IMR-90 (cell line): ENCODE results near the gene FBXO40. TPM values are rescaled to one million over a fixed set of nuclear protein-coding genes. Genes with fewer than 3 reads are reported as not detected.

ENCODE experiments used
- ATAC-seq: fragments of 200-7000 bp; cut with Tn5 transposase; 2 replicates; pipeline ENCODE4 v1.9.1; 2020; ENCODE audit warnings: low read depth, mild to moderate bottlenecking, moderate library complexity
- BruUV-seq: library from RNA; stranded (reverse); fragments of 400-500 nt; replicated peaks from 2 replicates; lab custom pipeline; 2021; lab: Mats Ljungman, UMichigan
- CTCF ChIA-PET: fragments of 300-600 bp; formaldehyde crosslinking; extraction: SDS; loops from one replicate; lab custom pipeline; 2021; ENCODE audit warnings: antibody characterized with exemption; lab: Yijun Ruan, JAX
- POLR2A ChIA-PET: fragments of 300-600 bp; sonication (Branson Sonifier 250); formaldehyde crosslinking; loops from one replicate; lab custom pipeline; 2022; ENCODE audit warnings: antibody characterized with exemption; ENCODE audit not compliant: unreplicated experiment; lab: Charles Lee
- DNase-seq: peaks from one replicate; pipeline ENCODE4 v3.0.0; 2013
- H2AFZ ChIP-seq: replicated peaks from 2 replicates; pipeline ENCODE3; 2013; ENCODE audit warnings: low read length, mild to moderate bottlenecking; ENCODE audit not compliant: poor library complexity
- H2AK5ac ChIP-seq: 2 replicates; pipeline ENCODE4 v1.6.1; 2013; ENCODE audit warnings: low read depth, low read length, inconsistent platforms
- H2AK9ac ChIP-seq: replicated peaks from 2 replicates; pipeline ENCODE3; 2013; ENCODE audit warnings: mild to moderate bottlenecking, low read depth, low read length, moderate library complexity; ENCODE audit not compliant: poor library complexity
- H2BK120ac ChIP-seq: 2 replicates; pipeline ENCODE4 v1.6.1; 2013; ENCODE audit warnings: low read depth, low read length, inconsistent platforms
- H2BK15ac ChIP-seq: 3 replicates; pipeline ENCODE4 v1.6.1; 2013; ENCODE audit warnings: low read depth, low read length, inconsistent platforms
- H2BK20ac ChIP-seq: 2 replicates; pipeline ENCODE4 v1.6.1; 2013; ENCODE audit warnings: low read depth, mild to moderate bottlenecking, inconsistent platforms, low read length, moderate library complexity
- H2BK5ac ChIP-seq: 2 replicates; pipeline ENCODE4 v1.6.1; 2013; ENCODE audit warnings: mild to moderate bottlenecking, low read depth, low read length, inconsistent platforms; ENCODE audit not compliant: poor library complexity, severe bottlenecking
- H3K14ac ChIP-seq: replicated peaks from 2 replicates; pipeline ENCODE4 v1.6.1; 2013; ENCODE audit warnings: low read depth, low read length, inconsistent platforms
- H3K18ac ChIP-seq: 2 replicates; pipeline ENCODE4 v1.6.1; 2013; ENCODE audit warnings: low read depth, low read length, control low read depth
- H3K23ac ChIP-seq: 2 replicates; pipeline ENCODE4 v1.6.1; 2013; ENCODE audit warnings: low read depth, low read length, inconsistent platforms
- H3K27ac ChIP-seq: 2 replicates; pipeline ENCODE4 v1.5.1; 2013; ENCODE audit warnings: mild to moderate bottlenecking, control low read depth, low read length; ENCODE audit not compliant: insufficient read depth
- H3K27me3 ChIP-seq: 2 replicates; pipeline ENCODE4 v1.6.1; 2013; ENCODE audit warnings: low read length; ENCODE audit not compliant: control insufficient read depth, insufficient read depth
- H3K36me3 ChIP-seq: 2 replicates; pipeline ENCODE4 v1.6.1; 2013; ENCODE audit warnings: low read length, mixed read lengths; ENCODE audit not compliant: control insufficient read depth, insufficient read depth
- H3K4ac ChIP-seq: 2 replicates; pipeline ENCODE4 v1.6.1; 2013; ENCODE audit warnings: low read depth, low read length, inconsistent platforms
- H3K4me1 ChIP-seq: 2 replicates; pipeline ENCODE4 v1.6.1; 2013; ENCODE audit warnings: low read length, mixed read lengths; ENCODE audit not compliant: control insufficient read depth, insufficient read depth
- H3K4me2 ChIP-seq: 2 replicates; pipeline ENCODE4 v1.6.1; 2013; ENCODE audit warnings: low read depth, mild to moderate bottlenecking, control low read depth, low read length, moderate library complexity
- H3K4me3 ChIP-seq: 2 replicates; pipeline ENCODE4 v1.5.1; 2013; ENCODE audit warnings: low read depth, mild to moderate bottlenecking, control low read depth, low read length, moderate library complexity; ENCODE audit not compliant: insufficient read depth
- H3K56ac ChIP-seq: 2 replicates; pipeline ENCODE4 v1.6.1; 2013; ENCODE audit warnings: low read length, inconsistent platforms; ENCODE audit not compliant: insufficient read depth; ENCODE audit errors: extremely low read depth
- H3K79me1 ChIP-seq, 2 experiments: 2 replicates each; pipeline ENCODE4 v1.6.1; 2013; ENCODE audit warnings: low read length in 2 of 2, inconsistent platforms in 1 of 2, low read depth in 1 of 2
- H3K9ac ChIP-seq: 2 replicates; pipeline ENCODE4 v1.6.1; 2013; ENCODE audit warnings: low read depth, low read length, control low read depth
- H3K9me1 ChIP-seq: 2 replicates; pipeline ENCODE4 v1.6.1; 2013; ENCODE audit warnings: low read length, inconsistent platforms; ENCODE audit not compliant: insufficient read depth
- H3K9me3 ChIP-seq: 2 replicates; pipeline ENCODE4 v1.6.1; 2013; ENCODE audit warnings: low read length; ENCODE audit not compliant: control insufficient read depth, insufficient read depth
- H4K20me1 ChIP-seq: 2 replicates; pipeline ENCODE4 v1.6.1; 2013; ENCODE audit warnings: low read length, inconsistent platforms; ENCODE audit not compliant: insufficient read depth
- H4K5ac ChIP-seq: 2 replicates; pipeline ENCODE4 v1.6.1; 2013; ENCODE audit warnings: mild to moderate bottlenecking, low read depth, low read length, control low read depth
- H4K8ac ChIP-seq, 2 experiments: 2 replicates each; pipeline ENCODE4 v1.6.1; 2013; ENCODE audit warnings: low read depth in 2 of 2, low read length in 2 of 2, control low read depth in 1 of 2, inconsistent platforms in 1 of 2
- H4K91ac ChIP-seq: 2 replicates; pipeline ENCODE4 v1.6.1; 2013; ENCODE audit warnings: low read depth, low read length, inconsistent platforms; ENCODE audit not compliant: insufficient read depth
- CHD1 ChIP-seq: IDR thresholded peaks from 2 replicates; pipeline ENCODE4 v1.6.1; 2012; ENCODE audit warnings: low read depth, low read length, improper control_type of control experiment
- RCOR1 ChIP-seq: IDR thresholded peaks from 2 replicates; pipeline ENCODE4 v1.6.1; 2012; ENCODE audit warnings: mild to moderate bottlenecking, low read length, improper control_type of control experiment; ENCODE audit not compliant: insufficient replicate concordance
- WGBS, 2 experiments: methylation state at CpG; one replicate each; pipeline versions ENCODE4 v1.1.5 to v1.1.7; 2013; ENCODE audit warnings: missing lambda C conversion rate in 2 of 2; ENCODE audit not compliant: insufficient read length in 1 of 2; ENCODE audit errors: extremely low coverage in 2 of 2; 5-methylcytosine and 5-hydroxymethylcytosine counted together
- dilution Hi-C: fragments of 300-500 bp; cut with HindIII; formaldehyde crosslinking; loops from one replicate; pipeline ENCODE4 v1.14.3; 2018; ENCODE audit warnings: low sequenced_read_pairs; ENCODE audit not compliant: unreplicated experiment
- in situ Hi-C: fragments of 300-500 bp; cut with MboI; formaldehyde crosslinking; loops from 3 replicates; pipeline ENCODE4 v1.14.3; 2019; ENCODE audit warnings: low sequenced_read_pairs, inconsistent platforms, mixed read lengths
- intact Hi-C: fragments of 100-400 bp; cut with micrococcal nuclease; formaldehyde crosslinking; loops from 2 replicates; pipeline ENCODE4 v1.10.0; 2022
- polyA plus RNA-seq, 3 experiments: library from polyadenylated mRNA; depleted of rRNA; stranded (reverse); fragments of >200 nt; gene quantifications; 2 replicates each; pipeline ENCODE4 v1.2.3, GENCODE V29; 2012; ENCODE audit warnings: low replicate concordance in 1 of 3
- total RNA-seq: library from RNA; depleted of rRNA; stranded (reverse); fragments of >200 nt; gene quantifications from 2 replicates; pipeline ENCODE4 v1.2.3, GENCODE V29; 2012
- TF ChIP-seq, protein P1 (sequence below): fragments of 150-350 bp; IDR thresholded peaks from 2 replicates; pipeline ENCODE4 v1.6.1; 2017; ENCODE audit warnings: mild to moderate bottlenecking, antibody characterized with exemption, low read length, low read depth

The FBXO40 gene
- total and polyA plus RNA-seq, 2 of the 4 experiments (the other 2 are of a cell fraction): not detected

DNA sequence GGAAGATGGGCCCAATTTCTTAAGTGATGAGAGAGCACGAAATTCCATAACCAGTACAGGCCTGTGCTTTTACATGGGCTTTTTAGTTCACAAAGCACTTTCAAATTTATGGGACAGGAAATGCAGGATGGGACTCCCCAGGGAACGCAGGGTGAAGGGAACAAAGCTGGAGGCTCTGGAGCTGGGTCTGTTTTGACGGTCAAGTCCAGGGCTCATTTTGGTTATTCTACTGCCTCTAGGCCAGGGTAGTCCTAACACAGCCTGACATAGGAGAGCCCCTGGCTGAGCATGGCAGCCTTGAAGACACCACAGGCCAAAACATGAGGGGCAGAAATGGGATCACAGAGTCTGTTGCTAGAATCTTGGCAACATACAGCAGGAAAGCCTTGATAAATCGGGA is 34.0 kb downstream of the FBXO40 start:
- H3K4me1 ChIP-seq: no peaks in the 10 kb centered on the region
- H3K4ac ChIP-seq: no peak overlapping the region
- H2AK5ac ChIP-seq: no peak overlapping the region
- H3K9me1 ChIP-seq: no peaks in the 10 kb centered on the region
- 57% methylated on average over 3 of the region's 4 CpGs; no CpG with 5 or more reads in 1 of the 2 experiments for WGBS, 2 experiments
- BruUV-seq: no TSS peak
- H2BK20ac ChIP-seq: no peak overlapping the region
- no peaks in the 10 kb centered on the region for H3K36me3 ChIP-seq
- no peak for TF ChIP-seq CHD1
- TF ChIP-seq, protein P1, sequence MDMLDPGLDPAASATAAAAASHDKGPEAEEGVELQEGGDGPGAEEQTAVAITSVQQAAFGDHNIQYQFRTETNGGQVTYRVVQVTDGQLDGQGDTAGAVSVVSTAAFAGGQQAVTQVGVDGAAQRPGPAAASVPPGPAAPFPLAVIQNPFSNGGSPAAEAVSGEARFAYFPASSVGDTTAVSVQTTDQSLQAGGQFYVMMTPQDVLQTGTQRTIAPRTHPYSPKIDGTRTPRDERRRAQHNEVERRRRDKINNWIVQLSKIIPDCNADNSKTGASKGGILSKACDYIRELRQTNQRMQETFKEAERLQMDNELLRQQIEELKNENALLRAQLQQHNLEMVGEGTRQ: no peak
- TF ChIP-seq RCOR1: no peak
- no peak overlapping the region for H4K91ac ChIP-seq
- H3K9ac ChIP-seq: no peak overlapping the region
- no peak overlapping the region for H3K18ac ChIP-seq
- H2AK9ac ChIP-seq: no peak overlapping the region
- H4K20me1 ChIP-seq: no peaks in the 10 kb centered on the region
- H3K4me3 ChIP-seq: no peak overlapping the region
- H3K9me3 ChIP-seq: no peaks in the 10 kb centered on the region
- ATAC-seq (no peak), DNase-seq (no peak)
- no peak overlapping the region for H3K23ac ChIP-seq
- H3K79me1 ChIP-seq: no peaks in the 10 kb centered on the region
- peaks cover 6% of the 10 kb centered on the region for H3K27me3 ChIP-seq
- dilution Hi-C loops (no loop called here), in situ Hi-C loops (no loop called here), intact Hi-C loops (no loop called here)
- H4K5ac ChIP-seq: no peak overlapping the region
- no peak overlapping the region for H3K4me2 ChIP-seq
- H2BK15ac ChIP-seq: no peak overlapping the region
- no peak overlapping the region for H3K14ac ChIP-seq
- no peak overlapping the region for H3K56ac ChIP-seq
- no peak overlapping the region for H2AFZ ChIP-seq
- CTCF ChIA-PET: no interaction called here
- POLR2A ChIA-PET: interaction anchor here (0.5 kb wide), 1 partner anchor 51 kb away, joined by 4 read pairs; no protein-coding TSS in a partner anchor
- no peak overlapping the region for H2BK5ac ChIP-seq
- H4K8ac ChIP-seq: no peak overlapping the region
- no peak overlapping the region for H2BK120ac ChIP-seq
- no peak overlapping the region for H3K27ac ChIP-seq
